Psoas muscle (tissue), 8 donors: Measurements from ENCODE around the gene SHROOM3. TPM values are rescaled to one million over a fixed set of nuclear protein-coding genes. Genes with fewer than 3 reads are reported as not detected.

ENCODE experiments used
- ATAC-seq, 4 donors: fragments of 200-7000 bp; cut with Tn5 transposase; one replicate each; pipeline ENCODE4 v1.9.1; 2020; ENCODE audit warnings: moderate library complexity in 3 of 4, mild to moderate bottlenecking in 2 of 4
- DNase-seq, 2 donors: peaks; one replicate each; pipeline ENCODE4 v3.0.0-alpha.2; 2020
- H3K27ac ChIP-seq: fragments of 200-600 bp; one replicate; pipeline ENCODE4 v1.8.0; 2022
- H3K27me3 ChIP-seq, 3 donors: fragments of 200-600 bp in 1 of 3; one replicate each; pipeline versions ENCODE4 v1.6.1 to v1.8.0; 2013 to 2022; ENCODE audit warnings: low read length in 2 of 3, mild to moderate bottlenecking in 2 of 3, moderate library complexity in 1 of 3; ENCODE audit not compliant: insufficient read depth in 3 of 3
- H3K36me3 ChIP-seq, 2 donors: fragments of 200-600 bp in 1 of 2; one replicate each; pipeline versions ENCODE4 v1.6.1 to v1.8.0; 2013 to 2022; ENCODE audit warnings: low read depth in 1 of 2, mild to moderate bottlenecking in 1 of 2, moderate library complexity in 1 of 2; ENCODE audit not compliant: insufficient read depth in 1 of 2
- H3K4me1 ChIP-seq: fragments of 200-600 bp; one replicate; pipeline ENCODE4 v1.8.0; 2022
- H3K4me3 ChIP-seq: fragments of 200-600 bp; one replicate; pipeline ENCODE4 v1.8.0; 2022; ENCODE audit warnings: mild to moderate bottlenecking
- H3K9me3 ChIP-seq: fragments of 200-600 bp; one replicate; pipeline ENCODE4 v1.8.0; 2022
- WGBS, 3 donors: extraction: QIAGEN DNeasy Blood & Tissue Kit; methylation state at CpG; one replicate each; pipeline versions ENCODE4 v1.1.6 to v1.1.7; 2013; 5-methylcytosine and 5-hydroxymethylcytosine counted together
- intact Hi-C, 2 donors: fragments of 100-400 bp; cut with DNase I; formaldehyde crosslinking; loops; one replicate each; pipeline versions ENCODE4 v1.11.0 to v1.14.2; 2022
- polyA plus RNA-seq, 3 donors: library from polyadenylated mRNA; stranded (reverse); fragments of 200-250 nt; gene quantifications; one replicate each; pipeline ENCODE4 v1.2.3, GENCODE V29; 2013
- total RNA-seq, 4 donors: library from RNA; stranded (reverse); fragmentation: NEBNext Ultra II Directional in 2 of 4; extraction: Animal tissue kit (Norgen Biotek cat#: 25700) in 2 of 4; gene quantifications; one replicate each; pipeline versions ENCODE4 v1.2.1 to v1.2.4, GENCODE V29; 2021 to 2023
- TF ChIP-seq, protein P1 (sequence below): fragments of 200-600 bp; IDR thresholded peaks from one replicate; pipeline ENCODE4 v1.8.0; 2022; ENCODE audit warnings: antibody characterized with exemption
- donor health status: healthy with polysubstance abuse.
- donor health status: DM: no; HTN: no; CAD: no; lungs with moderate emphysema.
- donor health status: Bipolar disorder and iron deficiency.
- donor health status: healthy.
- donor health status: DM: yes; HTN: yes; CAD: no.
- donor health status: DM: no; HTN: no; CAD: no.
- donor health status: DM: no; HTN: no; CAD: no.
- donor health status: DM: yes; HTN: yes; CAD: no.

SHROOM3 gene
- total and polyA plus RNA-seq, 7 donors: 0.01 to 0.79 (median 0.06) TPM

DNA sequence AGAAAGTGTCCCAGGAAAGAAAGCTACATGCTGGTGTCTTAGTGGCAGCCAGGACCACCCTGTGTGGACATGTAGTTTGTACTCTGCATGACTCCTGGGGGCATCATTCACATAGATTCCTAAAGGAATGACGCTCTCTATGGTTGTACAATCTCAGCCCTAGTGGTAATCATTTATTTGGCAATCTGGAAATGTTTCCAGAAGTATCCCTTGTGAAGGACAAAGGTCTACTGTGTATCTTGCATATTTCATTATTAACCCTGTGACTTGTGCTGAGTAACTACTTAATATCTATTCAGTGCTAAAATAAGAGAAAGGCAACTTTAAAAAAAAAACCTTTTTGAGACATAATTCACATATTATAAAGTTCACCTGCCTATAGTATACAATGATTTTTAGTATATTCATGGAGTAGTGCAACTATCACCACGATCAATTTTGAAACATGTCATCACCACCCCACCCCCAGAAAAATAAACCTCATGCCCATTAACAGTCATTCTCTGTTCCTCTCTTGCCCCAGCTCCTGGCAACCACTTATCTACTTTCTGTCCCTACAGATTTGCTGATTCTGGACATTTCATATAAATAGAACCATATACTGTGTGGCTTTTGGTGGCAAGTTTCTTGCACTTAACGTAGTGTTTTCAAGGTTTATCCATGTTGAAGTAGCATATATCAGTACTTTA lies 51.7 kb downstream of the SHROOM3 start:
- no peak for DNase-seq
- 75 to 86% (median 86%) methylated on average over 3 of the region's 3 CpGs for WGBS, 3 donors
- ATAC-seq: no peak
- no peaks in the 10 kb centered on the region for H3K27me3 ChIP-seq
- no peaks in the 10 kb centered on the region for H3K9me3 ChIP-seq
- TF ChIP-seq, protein P1, sequence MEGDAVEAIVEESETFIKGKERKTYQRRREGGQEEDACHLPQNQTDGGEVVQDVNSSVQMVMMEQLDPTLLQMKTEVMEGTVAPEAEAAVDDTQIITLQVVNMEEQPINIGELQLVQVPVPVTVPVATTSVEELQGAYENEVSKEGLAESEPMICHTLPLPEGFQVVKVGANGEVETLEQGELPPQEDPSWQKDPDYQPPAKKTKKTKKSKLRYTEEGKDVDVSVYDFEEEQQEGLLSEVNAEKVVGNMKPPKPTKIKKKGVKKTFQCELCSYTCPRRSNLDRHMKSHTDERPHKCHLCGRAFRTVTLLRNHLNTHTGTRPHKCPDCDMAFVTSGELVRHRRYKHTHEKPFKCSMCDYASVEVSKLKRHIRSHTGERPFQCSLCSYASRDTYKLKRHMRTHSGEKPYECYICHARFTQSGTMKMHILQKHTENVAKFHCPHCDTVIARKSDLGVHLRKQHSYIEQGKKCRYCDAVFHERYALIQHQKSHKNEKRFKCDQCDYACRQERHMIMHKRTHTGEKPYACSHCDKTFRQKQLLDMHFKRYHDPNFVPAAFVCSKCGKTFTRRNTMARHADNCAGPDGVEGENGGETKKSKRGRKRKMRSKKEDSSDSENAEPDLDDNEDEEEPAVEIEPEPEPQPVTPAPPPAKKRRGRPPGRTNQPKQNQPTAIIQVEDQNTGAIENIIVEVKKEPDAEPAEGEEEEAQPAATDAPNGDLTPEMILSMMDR: no peak
- H3K4me1 ChIP-seq: no peaks in the 10 kb centered on the region
- no peak overlapping the region for H3K27ac ChIP-seq
- intact Hi-C loops: loop anchor here in 1 of 2 donors (5.0 kb wide), 1 partner anchor 229 kb away; no protein-coding TSS in a partner anchor
- no peaks in the 10 kb centered on the region for H3K36me3 ChIP-seq
- H3K4me3 ChIP-seq: no peak overlapping the region

DNA sequence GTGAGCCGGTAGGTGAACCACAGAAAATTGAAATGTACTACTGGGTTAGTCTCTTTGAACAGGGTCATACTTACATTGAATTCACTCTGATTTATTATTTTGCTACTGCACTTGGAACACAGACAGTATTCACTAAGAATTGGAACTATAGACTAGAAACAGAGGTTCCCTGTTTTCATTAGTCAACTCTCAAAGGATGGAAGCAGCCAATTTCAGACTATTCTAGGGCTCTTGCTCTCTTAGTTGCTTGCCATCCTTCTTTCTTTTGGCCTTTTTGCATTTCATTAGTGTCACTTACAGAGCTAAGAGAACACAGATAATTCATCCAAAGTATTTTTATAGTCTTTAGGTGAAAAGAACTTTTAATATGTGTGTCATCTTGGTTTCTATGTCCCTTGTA lies 52.6 kb downstream of the SHROOM3 start:
- WGBS, 3 donors: 54 to 100% (median 97%) methylated on average over 1 of the region's 1 CpG
- Histone ChIP-seq H3K4me3 (no peak overlapping the region), H3K9me3 (no peaks in the 10 kb centered on the region), H3K36me3 (no peaks in the 10 kb centered on the region), H3K27ac (no peak overlapping the region), H3K27me3 (no peaks in the 10 kb centered on the region), H3K4me1 (no peaks in the 10 kb centered on the region)
- TF ChIP-seq, protein P1: no peak
- no peak for ATAC-seq
- intact Hi-C loops: loop anchor here in 1 of 2 donors (5.0 kb wide), 1 partner anchor 230 kb away; no protein-coding TSS in a partner anchor
- DNase-seq: no peak

DNA sequence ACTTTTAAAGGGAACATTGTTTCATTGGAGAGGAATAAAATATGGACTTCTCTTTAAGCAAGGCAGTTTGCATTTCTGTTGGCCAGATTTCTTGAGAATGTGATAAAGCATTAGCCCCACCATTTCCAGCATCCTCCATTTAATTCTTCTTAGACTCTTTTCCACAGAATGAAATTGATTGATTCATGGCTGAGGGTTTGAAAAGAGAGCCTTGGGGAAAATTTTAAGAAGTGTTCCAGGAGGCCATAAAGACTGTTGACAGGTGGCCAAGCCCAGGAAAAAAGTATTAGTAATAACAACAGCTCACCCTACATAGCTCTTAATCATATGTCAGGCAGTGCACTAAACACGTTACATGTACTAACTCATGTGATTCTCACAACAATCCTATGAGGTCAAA lies 53.4 kb downstream of the SHROOM3 start:
- intact Hi-C loops: loop anchor here in 1 of 2 donors (5.0 kb wide), 1 partner anchor 231 kb away; no protein-coding TSS in a partner anchor
- Histone ChIP-seq H3K9me3 (no peaks in the 10 kb centered on the region), H3K36me3 (no peaks in the 10 kb centered on the region), H3K4me1 (no peaks in the 10 kb centered on the region), H3K27ac (no peak overlapping the region), H3K4me3 (no peak overlapping the region), H3K27me3 (no peaks in the 10 kb centered on the region)
- TF ChIP-seq, protein P1: no peak
- no peak for DNase-seq
- no peak for ATAC-seq
- 88 to 93% (median 89%) methylated on average over 1 of the region's 1 CpG for WGBS, 3 donors

DNA sequence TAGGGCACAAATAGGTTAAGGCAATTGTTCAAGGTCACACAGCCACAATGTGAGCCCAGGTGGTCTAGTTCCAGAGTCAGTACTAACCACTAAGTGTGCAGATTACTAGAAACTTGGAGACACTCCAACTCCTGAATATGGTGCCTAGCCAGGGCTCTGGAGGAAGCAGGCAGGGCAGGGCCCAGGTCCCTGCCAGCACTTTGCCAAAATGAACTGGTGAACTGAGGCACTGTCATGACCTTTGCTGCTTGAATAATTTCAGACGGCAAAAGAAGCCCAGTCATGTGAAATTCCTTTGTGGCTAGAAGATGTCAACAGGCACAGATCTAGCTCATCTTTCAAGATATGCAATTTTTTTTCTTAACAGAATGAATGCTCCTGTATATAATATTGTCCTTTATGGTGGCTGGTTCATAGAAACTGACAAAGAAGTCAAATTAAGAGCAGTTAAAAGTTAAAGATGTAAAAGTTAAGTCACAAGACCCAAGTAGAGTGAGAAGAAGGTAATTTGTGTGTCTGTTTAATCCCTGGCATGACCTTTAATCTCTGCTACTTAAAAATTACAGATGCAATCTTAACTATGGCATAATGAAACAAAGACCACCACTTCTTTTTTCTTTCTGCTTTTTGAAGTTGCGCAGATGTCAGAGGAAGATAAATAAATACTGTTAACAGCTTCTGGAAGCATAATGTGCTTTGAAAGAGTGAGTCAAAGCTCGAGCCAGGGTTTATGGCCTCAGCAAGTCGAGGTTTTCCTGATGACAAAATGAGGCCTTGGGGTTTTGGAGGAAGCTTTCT lies 54.1 kb downstream of the SHROOM3 start:
- intact Hi-C loops: loop anchor here in 1 of 2 donors (5.0 kb wide), 1 partner anchor 232 kb away; no protein-coding TSS in a partner anchor
- Histone ChIP-seq H3K4me1 (no peaks in the 10 kb centered on the region), H3K4me3 (no peak overlapping the region), H3K36me3 (no peaks in the 10 kb centered on the region), H3K27ac (no peak overlapping the region), H3K9me3 (no peaks in the 10 kb centered on the region), H3K27me3 (no peaks in the 10 kb centered on the region)
- TF ChIP-seq, protein P1: no peak
- ATAC-seq (no peak), DNase-seq (no peak)
- 60 to 67% (median 61%) methylated on average over 4 of the region's 4 CpGs for WGBS, 3 donors
